NCI-H2171 (cell line): ENCODE measurements around the gene CDK15.
A peak's percentile ranks its signal among the peaks of the same experiment; 100 is the strongest.
"Not testable (repeated sequence)": the region's sequence is repeated elsewhere in the genome, so short reads cannot be mapped to it uniquely, and the experiment has no call there.

Experiments used
- DNase-seq: peaks from one replicate; lab custom pipeline; 2025; lab: John Stamatoyannopoulos, UW

The CDK15 gene

DNA sequence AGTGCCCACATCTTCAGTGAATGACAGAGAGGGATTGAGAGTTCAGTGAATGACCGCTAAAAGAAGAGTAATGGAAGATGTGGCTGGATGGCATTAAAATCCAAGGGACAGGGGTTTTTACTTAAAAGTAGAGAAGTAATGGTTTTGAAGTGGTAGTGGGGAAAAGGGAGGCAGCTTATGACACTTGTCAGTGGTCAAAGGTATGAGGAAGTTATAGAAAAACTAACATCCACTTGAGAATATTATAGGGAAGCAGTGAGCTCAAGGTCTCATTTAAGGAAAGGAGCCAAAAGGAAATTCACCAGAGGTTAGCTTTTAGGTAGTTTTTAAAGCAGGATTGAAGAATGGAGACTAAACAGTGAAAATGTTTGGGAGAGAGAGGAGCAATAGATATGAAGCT is 24.3 kb downstream of the CDK15 start:
- DNase-seq, result no peak

DNA sequence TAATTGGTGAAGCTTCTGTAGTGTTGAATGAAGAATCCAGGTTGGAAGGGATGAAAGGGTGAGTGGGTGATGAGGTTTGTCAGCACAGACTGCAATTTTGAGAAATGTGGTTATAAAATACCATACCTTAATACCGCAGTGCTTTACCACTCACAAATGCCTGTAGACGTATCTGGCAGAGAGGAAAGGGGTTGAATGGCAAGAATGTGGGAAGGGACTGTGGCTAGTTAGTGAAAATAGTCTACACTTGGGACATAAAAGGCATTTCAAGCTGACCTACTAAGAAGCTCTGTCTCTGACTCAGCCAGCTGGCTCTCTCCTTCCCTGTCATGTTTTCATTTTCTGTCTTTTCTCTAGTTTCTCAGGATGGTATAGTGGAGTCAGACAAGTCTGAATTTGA is 25.1 kb downstream of the CDK15 start:
- DNase-seq, result no peak

DNA sequence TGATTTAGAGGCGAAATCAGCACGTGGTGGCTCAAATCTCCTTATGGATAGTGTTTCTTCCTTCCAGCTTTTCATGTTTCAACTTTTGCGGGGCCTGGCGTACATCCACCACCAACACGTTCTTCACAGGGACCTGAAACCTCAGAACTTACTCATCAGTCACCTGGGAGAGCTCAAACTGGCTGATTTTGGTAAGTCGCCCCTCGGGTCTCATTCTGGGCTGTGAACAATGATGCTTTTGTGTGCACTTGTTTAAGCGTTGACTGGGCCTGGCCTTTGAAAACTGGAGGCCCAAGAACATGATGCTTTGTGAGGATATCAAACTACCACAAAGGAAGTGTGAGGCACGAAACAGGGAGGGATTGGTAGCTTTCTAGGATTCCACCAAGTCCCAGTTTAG is 27.4 kb downstream of the CDK15 start:
- no peak for DNase-seq

DNA sequence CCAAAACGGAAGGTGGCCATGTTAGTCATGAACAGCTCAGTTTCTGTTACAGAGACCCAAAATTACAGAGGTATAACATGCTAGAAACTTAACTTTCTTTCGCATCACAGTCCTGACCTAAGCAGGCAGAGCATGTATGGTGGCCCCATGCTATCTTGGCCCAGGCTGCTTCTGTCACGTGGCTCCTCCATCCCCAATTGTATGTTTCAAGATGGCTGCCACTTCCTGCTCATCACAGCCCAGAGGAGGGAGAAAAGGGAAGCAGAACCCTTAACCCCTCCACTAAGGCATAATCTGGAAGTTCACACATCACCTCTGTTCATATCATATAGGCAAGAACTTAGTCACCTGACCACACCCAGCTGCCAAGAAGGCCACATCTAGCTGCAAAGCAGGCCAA is 28.7 kb downstream of the CDK15 start:
- no peak for DNase-seq

DNA sequence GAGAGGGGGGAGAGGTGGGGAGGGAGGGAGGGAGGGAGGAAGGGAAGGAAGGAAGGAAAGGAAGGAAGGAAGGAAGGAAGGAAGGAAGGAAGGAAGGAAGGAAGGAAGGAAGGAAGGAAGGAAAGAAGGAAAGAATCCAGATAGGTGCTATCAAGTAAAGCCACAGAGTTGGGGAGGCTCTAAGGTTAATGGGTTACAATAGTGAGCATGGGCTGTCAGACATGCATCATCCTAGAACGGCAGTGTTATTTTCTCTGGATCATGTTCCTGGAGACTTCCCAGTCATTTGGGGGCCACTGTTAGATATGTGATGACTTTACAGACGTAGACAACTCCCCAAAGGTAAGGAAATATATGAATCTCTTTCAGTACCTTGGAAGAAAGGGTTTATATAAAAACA is 31.1 kb downstream of the CDK15 start:
- no peak for DNase-seq

DNA sequence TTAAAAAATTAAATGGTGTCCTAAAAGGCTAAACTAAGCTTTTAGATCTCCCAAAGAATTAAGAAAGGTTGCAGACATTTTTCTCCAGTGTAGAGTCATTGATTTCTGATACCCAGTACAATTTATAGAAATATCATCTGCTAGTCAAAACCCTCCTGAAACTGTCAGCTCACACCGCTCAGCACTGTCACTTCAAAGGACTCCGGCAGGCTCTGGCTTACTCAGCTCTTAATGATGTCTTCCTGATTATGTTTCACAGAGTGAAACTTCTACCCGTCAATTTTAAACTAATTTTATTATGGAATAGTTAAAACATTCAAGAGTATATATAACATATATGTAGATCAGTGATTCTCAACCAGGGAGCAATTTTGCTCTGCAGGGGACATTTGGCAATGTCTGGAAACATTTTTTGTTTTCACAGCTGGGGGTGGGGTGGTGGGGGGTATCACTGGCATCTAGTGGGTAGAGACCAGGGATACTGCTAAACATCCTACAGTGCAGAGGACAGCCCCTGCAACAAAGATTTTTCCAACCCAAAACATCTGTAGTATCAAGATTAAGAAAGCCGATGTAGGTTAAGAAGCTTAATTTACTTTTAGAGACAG is 31.6 kb downstream of the CDK15 start:
- no peak for DNase-seq

DNA sequence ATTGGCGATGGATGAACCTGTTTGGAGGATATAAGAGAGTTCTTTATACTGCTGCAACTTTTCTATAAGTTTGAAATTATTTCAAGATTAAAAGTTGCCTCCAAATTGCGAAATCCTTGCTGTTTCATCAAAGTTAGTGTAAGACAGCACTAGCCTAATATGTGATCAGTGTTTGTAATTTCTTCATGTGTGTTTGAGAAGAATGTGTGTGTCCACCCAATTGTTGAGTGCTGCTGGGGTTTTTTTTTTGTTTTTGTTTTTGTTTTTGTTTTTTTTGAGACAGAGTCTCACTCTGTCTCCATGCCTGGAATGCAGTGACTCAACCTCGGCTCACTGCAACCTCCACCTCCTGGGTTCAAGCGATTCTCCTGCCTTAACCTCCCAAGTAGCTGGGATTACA is 33.4 kb downstream of the CDK15 start:
- DNase-seq, result no peak

DNA sequence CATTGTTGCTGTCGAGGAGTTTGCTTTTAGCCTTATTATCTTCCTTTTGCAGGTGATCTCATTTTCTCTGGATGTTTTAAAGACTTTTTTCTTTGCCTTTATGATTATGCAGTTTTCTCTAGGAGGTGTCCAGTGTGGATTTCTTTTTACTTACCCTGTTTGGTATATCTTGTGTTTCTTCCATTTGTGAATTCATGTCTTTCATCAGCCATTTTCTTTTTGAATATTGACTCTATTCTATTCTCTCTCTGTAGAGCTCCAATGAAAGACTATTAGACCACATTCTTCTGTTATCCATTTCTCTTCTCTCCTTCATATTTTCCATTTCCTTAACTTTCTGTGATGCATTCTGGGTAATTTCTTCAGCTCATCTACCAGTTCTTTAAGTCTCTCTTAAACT is 34.4 kb downstream of the CDK15 start:
- no peak for DNase-seq

DNA sequence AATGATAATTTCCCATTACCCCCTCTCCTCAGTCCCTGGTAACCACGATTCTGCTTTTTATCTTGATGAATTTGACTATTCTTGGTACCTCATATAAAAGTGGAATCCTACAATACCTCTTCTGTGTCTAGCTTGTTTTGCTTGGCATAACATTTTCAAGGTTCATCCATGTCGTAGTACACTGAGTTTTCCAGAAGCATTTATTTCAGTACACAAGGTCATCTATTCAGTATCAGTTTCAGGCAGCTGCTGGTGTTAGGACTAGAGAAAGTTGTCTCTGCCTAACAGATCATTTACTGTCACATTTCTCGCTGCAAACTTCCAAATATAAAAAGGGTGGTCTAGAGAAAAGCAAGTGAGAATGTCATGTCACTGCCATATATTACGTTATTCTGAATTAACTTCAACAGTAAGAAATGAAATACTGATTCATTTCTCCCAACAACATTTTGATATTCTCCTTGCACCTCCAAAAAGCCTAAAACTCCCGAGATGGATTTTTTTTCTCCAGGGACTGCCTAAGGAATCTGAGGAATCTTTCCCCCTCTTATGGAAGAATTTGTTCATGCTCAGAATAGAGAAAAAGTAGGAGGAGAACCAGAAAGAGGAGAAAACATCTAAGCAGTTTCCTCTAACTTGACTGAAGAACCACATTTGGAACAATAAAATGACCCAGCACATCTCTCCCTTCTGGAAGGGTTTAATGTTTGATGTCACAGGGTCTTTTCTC is 36.0 kb downstream of the CDK15 start:
- DNase-seq, result no peak

DNA sequence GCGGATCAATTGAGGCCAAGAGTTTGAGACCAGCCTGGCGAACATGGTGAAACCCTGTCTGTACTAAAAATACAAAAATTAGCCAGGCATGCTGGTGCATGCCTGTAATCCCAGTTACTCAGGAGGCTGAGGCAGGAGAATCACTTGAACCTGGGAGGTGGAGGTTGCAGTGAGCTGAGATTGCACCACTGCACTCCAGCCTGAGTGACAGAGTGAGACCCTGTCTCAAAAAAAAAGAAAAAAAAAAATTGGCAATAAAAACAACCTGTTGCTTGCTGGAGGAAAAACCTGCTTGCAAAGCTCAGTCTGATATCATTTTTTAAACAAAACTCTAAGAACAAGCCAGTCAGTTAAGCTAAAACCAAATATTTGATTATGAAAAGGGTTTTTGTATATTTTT is 38.6 kb downstream of the CDK15 start:
- not testable (repeated sequence) for DNase-seq

DNA sequence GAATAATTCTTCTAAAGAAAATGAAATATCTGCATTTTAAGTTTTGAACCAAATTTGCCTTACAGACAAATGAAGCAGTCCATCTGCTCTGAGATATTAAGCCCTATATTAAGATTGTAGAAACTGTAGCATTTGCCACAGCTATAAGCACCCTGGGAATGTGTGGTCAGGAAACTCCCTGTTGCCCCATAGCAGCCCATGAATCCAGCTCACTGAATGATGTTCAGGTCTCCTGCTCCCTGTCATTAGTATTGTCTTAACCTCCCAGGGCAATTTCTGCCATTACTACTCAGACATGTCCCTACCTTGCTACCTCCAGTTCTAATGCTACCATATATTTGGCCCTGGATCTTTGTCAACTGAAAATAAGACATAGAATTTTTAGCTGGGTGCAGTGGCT is 41.1 kb downstream of the CDK15 start:
- DNase-seq, result no peak

DNA sequence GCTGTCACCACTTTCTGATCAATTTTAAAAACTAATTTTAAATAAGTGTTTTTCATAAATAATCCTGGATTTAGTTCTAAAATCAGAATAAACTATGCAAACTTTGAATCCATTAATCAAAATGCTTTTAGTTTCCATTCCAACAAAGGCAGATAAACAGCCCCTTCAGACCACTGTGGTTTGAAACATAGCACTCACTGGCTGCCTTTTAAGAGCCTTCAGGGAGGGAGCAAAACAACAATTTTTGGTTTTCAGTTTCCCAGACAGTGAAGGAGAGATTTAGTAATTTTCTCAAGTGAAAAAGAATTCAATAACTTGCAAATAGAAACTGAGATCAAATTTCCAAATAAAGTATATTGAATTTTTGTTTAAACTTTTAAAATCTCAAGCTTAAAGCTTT is 46.1 kb downstream of the CDK15 start:
- DNase-seq, result no peak

DNA sequence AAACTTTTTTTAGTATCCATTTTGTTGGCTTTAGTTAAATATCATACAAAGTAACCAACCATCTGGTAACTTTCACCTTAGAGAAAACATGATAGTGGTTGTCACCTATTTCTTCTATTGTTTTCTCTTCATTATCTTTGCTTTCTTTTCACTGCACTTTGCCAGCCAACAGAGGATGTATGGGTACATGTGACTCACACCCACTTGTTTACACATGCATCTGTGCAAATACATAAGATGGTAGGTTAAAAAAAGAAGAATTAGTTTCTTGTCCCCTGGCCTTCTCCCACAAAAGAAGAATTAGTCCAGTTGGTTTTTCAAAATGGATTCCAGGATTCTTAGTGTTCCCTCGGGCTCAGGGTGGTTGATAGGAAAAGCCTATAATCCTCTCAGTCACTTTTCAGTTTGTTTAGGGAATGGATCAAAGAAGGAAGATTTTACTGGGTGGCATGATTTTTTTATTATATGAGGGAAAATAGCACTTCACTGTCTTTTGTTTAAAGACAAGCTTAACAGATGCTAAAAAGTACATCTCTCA is 46.6 kb downstream of the CDK15 start:
- no peak for DNase-seq

DNA sequence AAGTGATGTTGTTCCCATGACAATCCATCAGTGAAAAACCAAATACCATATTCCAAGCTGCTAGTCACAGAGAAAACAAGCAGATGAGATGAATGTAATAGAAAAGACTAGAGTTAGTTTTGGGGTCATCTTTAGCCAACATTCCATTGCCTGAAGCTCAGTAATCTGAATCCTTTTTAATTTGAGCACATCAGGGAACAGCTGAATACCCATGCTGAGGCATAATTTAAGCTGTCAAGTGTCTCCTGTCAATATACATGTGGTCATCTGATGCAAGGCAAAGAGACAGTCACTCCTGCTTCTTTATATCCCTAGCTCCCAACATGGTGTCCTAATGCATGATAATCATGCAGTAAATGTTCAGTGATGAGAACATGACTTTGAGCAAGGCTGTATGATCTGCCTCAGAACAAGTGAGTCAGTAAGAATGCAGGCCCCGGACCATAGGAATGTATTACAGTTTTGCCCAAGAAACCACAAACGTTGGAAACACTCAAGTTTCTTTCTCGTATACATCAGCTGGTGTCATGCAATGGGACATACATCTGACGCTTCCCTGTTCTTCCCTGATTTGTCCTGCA is 48.0 kb downstream of the CDK15 start:
- no peak for DNase-seq

DNA sequence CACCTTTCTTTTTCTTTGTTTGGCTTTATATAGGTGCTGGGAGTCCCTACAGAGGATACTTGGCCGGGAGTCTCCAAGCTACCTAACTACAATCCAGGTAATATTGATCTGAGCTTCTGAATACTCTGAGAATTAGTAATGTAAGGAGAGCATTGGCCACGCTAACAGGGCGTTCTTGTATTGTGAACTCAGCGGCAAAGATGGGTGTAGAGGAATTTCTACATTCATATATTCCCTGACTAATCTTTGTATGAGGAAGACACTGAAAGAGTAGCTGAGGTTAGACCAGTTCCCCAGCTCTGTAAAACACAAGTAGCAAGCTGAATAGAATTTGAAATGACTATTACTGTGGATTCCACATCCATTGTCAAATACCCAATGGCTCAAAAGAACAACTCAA is 48.5 kb downstream of the CDK15 start:
- no peak for DNase-seq

DNA sequence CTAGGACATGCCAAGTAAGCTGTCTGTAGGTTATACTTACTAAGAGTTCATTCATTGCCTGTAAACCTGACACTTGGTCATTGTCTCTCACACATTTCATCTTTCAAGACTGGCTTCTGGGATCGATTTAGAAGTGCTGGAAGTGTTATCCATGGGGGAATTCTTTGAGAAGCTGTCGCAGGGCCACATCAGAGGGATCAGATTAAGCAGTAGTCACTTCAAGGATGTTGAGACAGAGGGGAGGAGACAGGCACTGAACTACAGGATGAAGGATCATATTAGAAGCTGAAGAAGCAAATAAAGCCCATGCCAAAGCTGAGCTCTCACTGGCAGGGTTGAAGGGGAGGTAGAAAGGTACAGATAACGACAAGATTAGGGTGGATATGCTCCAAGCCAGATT is 49.0 kb downstream of the CDK15 start:
- DNase-seq, result no peak

DNA sequence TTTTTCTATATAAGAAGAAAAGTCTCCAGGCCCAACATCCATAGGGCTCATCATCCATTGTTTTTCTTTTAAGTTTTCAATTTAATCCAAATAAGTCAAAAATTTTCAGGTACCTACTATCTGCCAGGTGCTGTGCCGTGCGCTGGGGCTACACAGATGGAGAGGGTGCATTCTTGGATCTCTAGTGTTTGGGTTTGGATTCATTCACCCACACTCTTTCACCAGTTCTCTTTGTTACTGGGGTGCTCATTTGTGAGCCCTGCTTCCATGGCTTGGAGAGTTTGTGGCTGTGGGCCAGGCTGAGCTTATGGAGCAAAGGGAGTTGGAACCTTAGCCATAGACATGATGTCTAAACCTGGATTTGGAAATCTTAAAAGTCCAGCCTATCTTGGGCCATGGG is 51.0 kb downstream of the CDK15 start:
- no peak for DNase-seq

DNA sequence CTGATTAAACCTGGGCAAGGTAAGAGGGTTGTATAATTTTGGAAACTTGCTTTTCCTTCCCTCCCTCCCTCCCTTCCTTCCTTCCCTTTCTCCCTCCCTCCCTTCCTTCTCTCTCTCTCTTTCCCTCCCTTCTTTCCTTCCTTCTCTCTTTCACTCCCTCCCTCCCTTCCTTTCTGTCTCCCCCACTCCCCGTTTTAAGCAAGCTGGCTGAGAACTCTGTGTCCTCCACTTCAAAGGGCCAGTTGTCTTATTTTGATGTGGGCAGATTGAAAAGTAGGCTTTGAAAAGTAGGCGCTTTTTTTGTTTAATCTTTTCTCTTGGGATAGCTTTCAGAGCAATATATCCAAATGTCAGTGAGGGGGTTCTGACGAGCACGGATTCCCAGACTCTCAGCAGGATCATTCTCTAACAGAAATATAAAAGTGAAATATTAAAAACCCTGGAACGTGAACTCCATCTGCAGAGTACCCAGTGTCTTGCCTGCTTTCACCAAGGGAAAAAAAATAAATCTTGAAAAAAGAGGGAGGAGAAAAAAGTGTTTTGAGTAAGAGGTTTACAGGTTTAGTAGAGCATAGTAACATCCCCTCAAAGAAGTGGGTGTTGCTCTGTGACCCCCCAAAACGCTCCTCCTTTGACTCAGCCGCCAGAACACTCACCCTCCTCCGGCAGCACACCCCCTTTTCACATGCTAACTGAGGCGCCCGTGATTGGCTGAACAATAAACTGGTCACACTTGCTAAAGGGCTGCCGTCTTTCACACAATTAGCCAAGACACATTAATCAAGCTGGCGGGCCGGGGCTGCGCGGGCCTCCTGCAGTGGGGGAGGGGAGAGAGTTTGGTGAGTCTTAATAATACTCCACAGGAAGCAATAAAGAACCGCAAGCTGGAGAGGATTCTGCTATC is 52.2 kb downstream of the CDK15 start:
- DNase-seq, result no peak

DNA sequence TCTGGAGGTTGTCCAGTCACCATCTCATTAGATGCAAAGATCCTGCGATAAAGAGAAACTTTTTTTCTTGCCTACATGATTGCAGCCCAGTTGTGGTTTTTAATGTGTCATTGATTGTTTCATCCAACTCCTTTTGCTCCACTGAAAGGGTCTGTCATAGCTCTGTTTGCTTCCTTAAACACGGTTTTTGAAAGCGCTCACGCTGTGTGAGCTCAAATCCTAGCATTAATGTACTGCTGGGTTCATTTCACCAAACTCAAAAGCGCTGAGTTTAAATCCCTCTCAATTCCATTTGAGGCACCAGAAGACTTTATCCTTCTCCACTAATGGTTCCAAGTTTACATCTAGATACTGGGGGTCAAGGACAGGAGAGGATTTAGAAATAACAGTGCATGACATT is 53.6 kb downstream of the CDK15 start:
- DNase-seq, result no peak

DNA sequence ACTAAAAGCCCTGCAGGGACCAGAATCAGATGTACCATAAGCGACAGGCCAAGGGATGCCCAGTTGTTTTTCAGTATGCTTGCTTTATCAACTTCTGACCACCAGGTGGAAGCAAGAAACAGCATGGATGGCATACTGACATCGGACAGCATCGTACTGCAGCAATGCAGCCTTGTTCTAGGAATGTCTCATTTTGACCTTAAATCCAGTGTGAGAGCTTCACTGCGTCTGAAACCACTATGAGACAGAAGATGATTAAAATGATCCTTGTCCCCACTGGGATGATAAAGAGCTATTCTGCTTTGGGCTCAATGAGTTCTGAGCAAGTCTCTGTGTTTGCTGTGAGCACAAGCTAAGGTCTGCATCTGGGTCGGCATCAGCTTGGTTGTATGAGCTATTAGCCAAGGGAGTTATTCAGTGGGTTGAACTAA is 54.3 kb downstream of the CDK15 start:
- peak; percentile 46 for DNase-seq

DNA sequence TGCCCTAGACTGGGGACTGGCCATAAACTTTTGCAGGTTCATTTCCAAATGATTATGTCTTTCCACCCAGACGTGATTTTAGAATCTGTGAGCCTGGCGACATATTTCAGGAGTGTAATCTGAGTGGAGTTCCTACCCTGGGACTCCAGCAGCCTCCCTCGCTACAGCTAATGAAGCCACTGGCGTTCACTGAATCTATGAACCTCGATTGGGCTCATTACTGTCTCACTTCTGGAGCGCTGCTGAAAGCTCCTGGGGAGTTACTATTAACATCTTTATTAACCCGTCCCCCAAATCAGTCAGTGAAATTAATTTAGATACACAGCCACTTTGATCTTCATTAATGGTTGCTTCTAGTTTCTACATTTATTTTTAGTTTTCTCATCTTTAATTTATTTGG is 56.5 kb downstream of the CDK15 start:
- DNase-seq, result no peak
